Parathyroid adenoma (tissue), 2 donors: ENCODE data around the gene PSEN2.
A peak's percentile ranks its signal among the peaks of the same experiment; 100 is the strongest.

Experiments used
- H2AFZ ChIP-seq: fragments of 300-600 bp; sonication (generic); one replicate; pipeline ENCODE4 v1.7.0; 2017; ENCODE audit warnings: antibody characterized with exemption, mild to moderate bottlenecking
- H3K27ac ChIP-seq: fragments of 300-600 bp; sonication (generic); one replicate; pipeline ENCODE4 v1.7.0; 2017
- H3K27me3 ChIP-seq: fragments of 300-600 bp; sonication (generic); one replicate; pipeline ENCODE4 v1.7.0; 2017; ENCODE audit warnings: low read length; ENCODE audit not compliant: control insufficient read depth, insufficient read depth
- H3K36me3 ChIP-seq: fragments of 300-600 bp; sonication (generic); one replicate; pipeline ENCODE4 v1.7.0; 2017; ENCODE audit warnings: low read length; ENCODE audit not compliant: control insufficient read depth, insufficient read depth
- H3K4me1 ChIP-seq: fragments of 300-600 bp; sonication (generic); one replicate; pipeline ENCODE4 v1.7.0; 2017; ENCODE audit warnings: control low read depth
- H3K4me2 ChIP-seq: fragments of 300-600 bp; sonication (generic); one replicate; pipeline ENCODE4 v1.7.0; 2017; ENCODE audit warnings: low read length
- H3K4me3 ChIP-seq: fragments of 300-600 bp; sonication (generic); one replicate; pipeline ENCODE4 v1.7.0; 2017; ENCODE audit warnings: low read depth, low read length
- H3K79me2 ChIP-seq: fragments of 300-600 bp; sonication (generic); one replicate; pipeline ENCODE4 v1.7.0; 2017; ENCODE audit warnings: control low read depth
- H3K9ac ChIP-seq: fragments of 300-600 bp; sonication (generic); one replicate; pipeline ENCODE4 v1.7.0; 2017; ENCODE audit warnings: mild to moderate bottlenecking
- H3K9me3 ChIP-seq: fragments of 300-600 bp; sonication (generic); one replicate; pipeline ENCODE4 v1.7.0; 2017; ENCODE audit warnings: low read length; ENCODE audit not compliant: control insufficient read depth
- TF ChIP-seq, protein P1 (sequence below): fragments of 300-600 bp; sonication (generic); IDR thresholded peaks from one replicate; pipeline ENCODE4 v1.7.0; 2017; ENCODE audit warnings: antibody characterized with exemption, mild to moderate bottlenecking
- donor health status: primary hyperparathyroidism.

The PSEN2 gene

DNA sequence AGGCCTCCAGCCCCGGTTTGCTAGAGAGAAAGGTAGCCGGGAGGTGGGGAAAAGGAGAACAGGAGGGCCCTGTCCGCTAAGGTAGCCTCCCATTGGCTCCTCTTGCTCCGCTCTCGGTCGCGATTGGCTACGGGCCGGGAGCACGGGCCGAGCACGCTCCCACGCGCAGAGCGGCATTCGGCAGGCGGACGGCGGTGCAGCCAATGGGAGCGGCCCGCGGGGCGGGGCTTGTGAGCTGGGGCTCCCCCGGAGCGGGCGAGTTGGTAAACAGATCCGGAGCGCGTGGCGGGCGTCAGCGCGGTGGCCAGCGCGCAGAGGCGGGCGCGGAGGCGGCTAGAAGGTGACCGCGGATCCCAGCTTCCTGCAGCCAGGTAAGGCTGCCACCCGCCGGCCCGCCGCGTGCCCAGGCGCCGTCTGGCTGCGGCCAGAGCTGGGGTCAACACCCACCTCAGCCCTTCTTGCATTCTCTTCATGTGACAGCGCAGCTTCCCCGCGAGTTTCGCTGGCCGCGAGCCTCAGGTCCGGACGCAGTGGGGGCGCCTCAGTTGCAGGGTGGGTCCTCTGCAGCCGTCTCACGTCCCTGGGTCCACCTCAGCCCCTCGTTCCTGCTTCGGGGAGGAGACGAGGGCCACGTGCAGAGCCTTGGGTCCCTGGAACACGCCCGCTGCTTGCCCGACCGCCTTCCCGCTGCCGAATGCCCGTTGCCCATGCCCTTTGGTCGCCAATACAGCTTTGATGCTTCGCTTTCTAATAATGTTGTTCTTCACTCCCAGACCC is 69.8 kb downstream of the PSEN2 start, which contains the start of gene COQ8A:
Gene COQ8A (plus strand): TSS at position 266 of the 777 bp plus-strand sequence. CDS start 21,092 bp downstream, outside the sequence.
- H3K4me2 ChIP-seq: peak within 1 kb of the TSS; percentile 100

DNA sequence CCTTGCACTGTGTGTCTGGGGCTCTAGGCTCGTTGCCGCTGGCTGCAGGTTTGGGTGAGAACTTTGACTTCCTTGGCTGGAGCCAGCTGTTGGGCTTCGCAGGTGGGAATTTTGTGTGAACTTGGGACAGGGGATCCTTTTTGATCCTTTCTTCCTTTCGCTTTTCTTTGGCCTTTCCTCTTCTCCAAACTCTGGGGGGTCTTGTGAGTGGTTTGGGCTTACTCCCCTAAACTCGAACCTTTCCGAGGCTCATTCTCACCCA is 70.3 kb downstream of the PSEN2 start:
- Histone ChIP-seq H3K4me2 (peak overlapping the region; percentile 96), H3K9ac (no peak overlapping the region), H3K79me2 (peaks cover 29% of the 10 kb centered on the region), H3K27ac (no peak overlapping the region), H3K36me3 (no peaks in the 10 kb centered on the region), H2AFZ (peak overlapping the region; percentile 84), H3K9me3 (no peaks in the 10 kb centered on the region), H3K4me1 (peaks cover 9% of the 10 kb centered on the region), H3K27me3 (no peaks in the 10 kb centered on the region), H3K4me3 (peak overlapping the region; percentile 81)
- TF ChIP-seq, protein P1, sequence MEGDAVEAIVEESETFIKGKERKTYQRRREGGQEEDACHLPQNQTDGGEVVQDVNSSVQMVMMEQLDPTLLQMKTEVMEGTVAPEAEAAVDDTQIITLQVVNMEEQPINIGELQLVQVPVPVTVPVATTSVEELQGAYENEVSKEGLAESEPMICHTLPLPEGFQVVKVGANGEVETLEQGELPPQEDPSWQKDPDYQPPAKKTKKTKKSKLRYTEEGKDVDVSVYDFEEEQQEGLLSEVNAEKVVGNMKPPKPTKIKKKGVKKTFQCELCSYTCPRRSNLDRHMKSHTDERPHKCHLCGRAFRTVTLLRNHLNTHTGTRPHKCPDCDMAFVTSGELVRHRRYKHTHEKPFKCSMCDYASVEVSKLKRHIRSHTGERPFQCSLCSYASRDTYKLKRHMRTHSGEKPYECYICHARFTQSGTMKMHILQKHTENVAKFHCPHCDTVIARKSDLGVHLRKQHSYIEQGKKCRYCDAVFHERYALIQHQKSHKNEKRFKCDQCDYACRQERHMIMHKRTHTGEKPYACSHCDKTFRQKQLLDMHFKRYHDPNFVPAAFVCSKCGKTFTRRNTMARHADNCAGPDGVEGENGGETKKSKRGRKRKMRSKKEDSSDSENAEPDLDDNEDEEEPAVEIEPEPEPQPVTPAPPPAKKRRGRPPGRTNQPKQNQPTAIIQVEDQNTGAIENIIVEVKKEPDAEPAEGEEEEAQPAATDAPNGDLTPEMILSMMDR: no peak

More for the DNA sequence above, 69.8 kb downstream of the PSEN2 start, which contains the start of gene COQ8A:
- peak within 1 kb of the TSS; percentile 95 for H3K27ac ChIP-seq
- H3K9ac ChIP-seq: peak within 1 kb of the TSS; percentile 38
- no peaks in the 10 kb centered on the region for H3K36me3 ChIP-seq
- TF ChIP-seq, protein P1: no peak
- H2AFZ ChIP-seq: peak within 1 kb of the TSS; percentile 97
- peaks cover 9% of the 10 kb centered on the region for H3K4me1 ChIP-seq
- H3K27me3 ChIP-seq: no peaks in the 10 kb centered on the region
- H3K4me3 ChIP-seq: peak within 1 kb of the TSS; percentile 81
- H3K9me3 ChIP-seq: no peaks in the 10 kb centered on the region
- peaks cover 27% of the 10 kb centered on the region for H3K79me2 ChIP-seq

DNA sequence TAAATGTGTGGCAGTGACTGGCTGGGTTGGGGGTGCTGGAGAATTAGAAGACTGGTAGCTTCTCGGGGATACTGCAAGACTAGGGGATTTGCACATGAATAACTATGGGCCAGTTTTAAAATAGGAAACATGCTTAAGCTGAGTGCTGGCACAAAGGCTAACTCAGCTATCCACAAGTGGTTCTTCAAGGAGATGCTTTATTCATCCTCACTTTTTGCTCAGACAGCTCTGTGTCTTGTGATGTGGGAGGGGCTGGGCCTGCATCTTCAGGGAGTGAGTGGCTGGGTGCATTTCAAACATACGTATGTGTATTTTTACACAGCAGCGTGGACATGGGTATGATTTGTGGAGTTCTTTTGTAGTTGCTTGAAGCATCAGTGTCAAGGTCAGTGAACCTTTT is 72.0 kb downstream of the PSEN2 start:
- Histone ChIP-seq H3K9me3 (no peaks in the 10 kb centered on the region), H3K36me3 (no peaks in the 10 kb centered on the region), H3K27ac (no peak overlapping the region), H3K9ac (no peak overlapping the region), H2AFZ (no peak overlapping the region), H3K4me1 (peaks cover 9% of the 10 kb centered on the region), H3K27me3 (no peaks in the 10 kb centered on the region), H3K4me3 (no peak overlapping the region), H3K4me2 (no peak overlapping the region), H3K79me2 (peaks cover 36% of the 10 kb centered on the region)
- TF ChIP-seq, protein P1: no peak

DNA sequence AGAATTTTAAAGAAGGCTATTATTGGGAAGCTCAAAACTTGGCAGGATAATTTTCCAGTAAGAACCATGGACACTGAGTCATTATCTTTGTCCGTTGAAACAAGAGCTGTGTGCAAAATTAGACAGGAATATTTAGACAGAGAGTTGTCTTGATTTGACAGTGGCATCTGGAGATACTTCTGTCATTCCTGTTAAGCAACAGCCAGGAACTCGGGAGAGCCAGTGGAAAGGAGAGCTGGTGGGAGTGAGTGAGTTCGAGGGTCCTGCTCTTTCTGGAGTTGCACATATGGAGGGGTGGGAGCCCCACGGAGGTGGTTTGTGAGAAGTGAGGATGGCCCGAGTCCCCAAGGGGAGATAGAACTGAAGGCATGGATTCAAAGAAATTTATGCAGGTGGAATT is 72.7 kb downstream of the PSEN2 start:
- Histone ChIP-seq H2AFZ (no peak overlapping the region), H3K27me3 (no peaks in the 10 kb centered on the region), H3K9me3 (no peaks in the 10 kb centered on the region), H3K4me3 (no peak overlapping the region), H3K4me1 (peaks cover 9% of the 10 kb centered on the region), H3K27ac (no peak overlapping the region), H3K36me3 (no peaks in the 10 kb centered on the region), H3K4me2 (no peak overlapping the region), H3K9ac (no peak overlapping the region), H3K79me2 (peaks cover 39% of the 10 kb centered on the region)
- TF ChIP-seq, protein P1: no peak

DNA sequence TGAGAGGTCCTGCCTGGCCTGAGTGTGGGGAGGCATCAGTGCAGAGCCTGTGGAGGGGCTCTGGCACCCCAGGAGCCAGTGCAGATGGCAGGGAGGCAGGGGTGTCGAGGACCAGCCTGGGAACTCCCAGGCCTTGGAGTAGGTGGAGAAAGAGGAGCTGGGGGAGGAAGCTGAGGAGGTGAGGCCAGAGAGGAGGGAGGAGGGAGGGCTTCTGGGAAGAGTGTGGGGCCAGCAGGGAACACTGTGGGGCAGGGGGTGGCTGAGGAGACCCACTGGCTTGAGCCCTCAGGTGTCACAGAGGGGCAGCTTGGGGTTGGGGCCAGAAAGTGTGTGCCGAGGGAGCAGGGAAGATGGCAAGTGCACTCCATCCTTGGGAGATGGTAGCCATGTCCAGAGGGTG is 73.5 kb downstream of the PSEN2 start:
- Histone ChIP-seq H3K27ac (no peak overlapping the region), H3K4me1 (peaks cover 9% of the 10 kb centered on the region)

More for the DNA sequence above, 73.5 kb downstream of the PSEN2 start:
- Histone ChIP-seq H3K79me2 (peaks cover 43% of the 10 kb centered on the region), H3K4me3 (no peak overlapping the region), H3K27me3 (no peaks in the 10 kb centered on the region), H3K36me3 (no peaks in the 10 kb centered on the region), H2AFZ (no peak overlapping the region), H3K4me2 (no peak overlapping the region), H3K9me3 (no peaks in the 10 kb centered on the region), H3K9ac (no peak overlapping the region)
- TF ChIP-seq, protein P1: no peak
